NCI-H226 (cell line): ENCODE results near the gene DUSP22.
"Not testable (repeated sequence)": the region's sequence is repeated elsewhere in the genome, so short reads cannot be mapped to it uniquely, and the experiment has no call there.

ENCODE experiments used
- DNase-seq: peaks from one replicate; pipeline ENCODE4 v3.0.0-alpha.2; 2015

The DUSP22 gene

GRCh38 chr6:313917-314316 lies 21.6 kb downstream of the DUSP22 start:
- no peak for DNase-seq

GRCh38 chr6:314377-314776 lies 22.1 kb downstream of the DUSP22 start:
- DNase-seq: no peak

GRCh38 chr6:315226-315625 lies 22.9 kb downstream of the DUSP22 start:
- DNase-seq: no peak

GRCh38 chr6:315921-316752 lies 23.9 kb downstream of the DUSP22 start:
- DNase-seq: no peak

- DNase-seq: no peak
Measured at GRCh38 chr6:316753-317038, 24.4 kb downstream of the DUSP22 start.

GRCh38 chr6:317060-317447 lies 24.8 kb downstream of the DUSP22 start:
- no peak for DNase-seq

GRCh38 chr6:317448-318144 lies 25.3 kb downstream of the DUSP22 start:
- no peak for DNase-seq

- DNase-seq: no peak
Measured at GRCh38 chr6:318243-318890, 26.1 kb downstream of the DUSP22 start.

- no peak for DNase-seq
Measured at GRCh38 chr6:319177-320131, 27.2 kb downstream of the DUSP22 start.

- DNase-seq: no peak
Measured at GRCh38 chr6:320351-321157, 28.3 kb downstream of the DUSP22 start.

- DNase-seq: no peak
Measured at GRCh38 chr6:321158-321438, 28.8 kb downstream of the DUSP22 start.

- no peak for DNase-seq
Measured at GRCh38 chr6:321536-322258, 29.4 kb downstream of the DUSP22 start.

GRCh38 chr6:322259-322930 lies 30.1 kb downstream of the DUSP22 start:
- no peak for DNase-seq

- no peak for DNase-seq
Measured at GRCh38 chr6:322940-323729, 30.8 kb downstream of the DUSP22 start.

- no peak for DNase-seq
Measured at GRCh38 chr6:323730-324088, 31.4 kb downstream of the DUSP22 start.

- no peak for DNase-seq
Measured at GRCh38 chr6:324116-324728, 31.9 kb downstream of the DUSP22 start.

- DNase-seq: no peak
Measured at GRCh38 chr6:324729-325125, 32.4 kb downstream of the DUSP22 start.

- DNase-seq: not testable (repeated sequence)
Measured at GRCh38 chr6:325161-325860, 33.0 kb downstream of the DUSP22 start.

GRCh38 chr6:326066-326465 lies 33.8 kb downstream of the DUSP22 start:
- DNase-seq: not testable (repeated sequence)
